Adipocyte (in vitro differentiated cells): ENCODE measurements around the gene MEIKIN.
"Not testable (repeated sequence)": the region's sequence is repeated elsewhere in the genome, so short reads cannot be mapped to it uniquely, and the experiment has no call there.

ENCODE experiments used
- DNase-seq: peaks from one replicate; pipeline ENCODE4 v3.0.0-alpha.2; 2015; ENCODE audit warnings: low read depth
- H3K27me3 ChIP-seq: replicated peaks from 2 replicates; pipeline ENCODE4 v1.7.0; 2013; ENCODE audit warnings: mild to moderate bottlenecking, low read length, moderate library complexity; ENCODE audit not compliant: control insufficient read depth, insufficient read depth
- H3K36me3 ChIP-seq: 2 replicates; pipeline ENCODE4 v1.7.0; 2013; ENCODE audit warnings: low read length, mild to moderate bottlenecking, moderate library complexity; ENCODE audit not compliant: control insufficient read depth, insufficient read depth, severe bottlenecking
- H3K4me1 ChIP-seq: 2 replicates; pipeline ENCODE4 v1.7.0; 2013; ENCODE audit warnings: mild to moderate bottlenecking, low read length, moderate library complexity; ENCODE audit not compliant: control insufficient read depth, insufficient read depth
- H3K4me3 ChIP-seq: 2 replicates; pipeline ENCODE4 v1.7.0; 2013; ENCODE audit warnings: mild to moderate bottlenecking, low read length, moderate library complexity
- H3K9ac ChIP-seq: 2 replicates; pipeline ENCODE4 v1.7.0; 2013; ENCODE audit warnings: mild to moderate bottlenecking, low read length, moderate library complexity
- H3K9me3 ChIP-seq: 2 replicates; pipeline ENCODE4 v1.7.0; 2013; ENCODE audit warnings: mild to moderate bottlenecking, low read length, moderate library complexity; ENCODE audit not compliant: control insufficient read depth

The MEIKIN gene

DNA sequence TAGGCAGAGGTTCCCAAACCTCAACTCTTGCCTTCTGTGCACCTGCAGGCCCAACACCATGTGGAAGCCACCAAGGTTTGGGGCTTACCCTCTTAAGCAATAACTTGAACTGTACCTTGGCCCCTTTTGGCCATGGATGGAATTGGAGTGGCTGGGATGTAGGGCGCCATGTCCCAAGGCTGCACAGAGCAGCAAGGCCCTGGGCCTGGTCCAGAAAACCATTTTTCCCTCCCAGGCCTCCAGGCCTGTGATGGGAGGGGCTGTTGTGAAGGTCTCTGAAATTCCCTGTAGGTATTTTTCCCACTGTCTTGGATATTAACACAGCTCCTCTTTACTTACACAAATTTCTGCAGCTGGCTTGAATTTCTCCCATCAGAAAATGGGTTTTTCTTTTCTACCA lies 102.5 kb downstream of the MEIKIN start:
- H3K4me1 ChIP-seq, H3K4me3 ChIP-seq, H3K9ac ChIP-seq, DNase-seq, H3K36me3 ChIP-seq, H3K27me3 ChIP-seq: not testable (repeated sequence)
- peaks cover 46% of the 10 kb centered on the region for H3K9me3 ChIP-seq

DNA sequence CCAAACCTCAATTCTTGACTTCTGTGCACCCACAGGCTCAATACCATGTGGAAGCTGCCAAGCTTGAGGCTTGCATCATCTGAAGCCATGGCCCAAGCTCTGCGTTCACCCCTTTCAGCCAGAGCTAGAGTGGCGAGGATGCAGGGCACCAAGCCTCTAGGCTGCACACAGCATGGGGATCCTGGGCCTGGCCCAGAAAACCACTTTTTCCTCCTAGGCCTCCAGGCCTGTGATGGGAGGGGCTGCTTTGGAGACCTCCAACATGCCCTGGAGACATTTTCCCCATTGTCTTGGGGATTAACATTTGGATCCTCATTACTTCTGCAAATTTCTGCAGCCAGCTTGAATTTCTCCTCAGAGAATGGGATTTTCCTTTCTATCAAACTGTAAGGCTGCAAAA lies 112.8 kb downstream of the MEIKIN start:
- not testable (repeated sequence) for H3K27me3 ChIP-seq, DNase-seq, H3K4me3 ChIP-seq, H3K9ac ChIP-seq, H3K36me3 ChIP-seq, H3K4me1 ChIP-seq, H3K9me3 ChIP-seq

DNA sequence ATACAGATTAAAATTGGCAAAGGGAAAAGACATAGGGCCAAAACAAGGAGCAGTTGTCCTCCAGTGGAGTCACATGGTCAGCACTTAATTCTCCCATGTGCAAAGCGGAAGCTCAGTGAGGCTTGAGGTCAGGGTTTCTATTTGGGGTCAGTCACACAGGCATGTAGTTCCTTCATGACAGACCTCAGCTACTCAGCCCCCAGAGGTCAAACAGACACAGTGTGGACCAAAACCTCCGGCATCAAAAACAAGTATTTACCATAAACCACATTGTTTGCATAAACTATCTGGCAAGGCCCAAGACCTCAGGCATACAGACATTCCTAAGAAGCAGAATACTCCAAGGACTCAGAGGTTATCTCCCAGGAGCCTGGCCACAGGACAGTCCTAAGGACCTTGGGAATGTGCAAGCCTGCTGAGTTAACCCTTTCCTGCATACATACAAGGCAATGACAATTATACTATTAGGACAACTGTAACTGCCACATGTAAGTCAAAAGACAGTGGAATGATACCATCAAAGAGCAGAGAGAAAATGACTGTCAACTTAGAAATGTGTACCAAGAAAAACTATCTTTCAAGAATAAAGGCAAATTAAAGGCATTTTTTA lies 120.0 kb downstream of the MEIKIN start:
- no peaks in the 10 kb centered on the region for H3K27me3 ChIP-seq
- no peak overlapping the region for H3K9ac ChIP-seq
- no peak overlapping the region for H3K4me3 ChIP-seq
- H3K9me3 ChIP-seq = peaks cover 14% of the 10 kb centered on the region
- no peaks in the 10 kb centered on the region for H3K4me1 ChIP-seq
- no peak for DNase-seq
- no peaks in the 10 kb centered on the region for H3K36me3 ChIP-seq

DNA sequence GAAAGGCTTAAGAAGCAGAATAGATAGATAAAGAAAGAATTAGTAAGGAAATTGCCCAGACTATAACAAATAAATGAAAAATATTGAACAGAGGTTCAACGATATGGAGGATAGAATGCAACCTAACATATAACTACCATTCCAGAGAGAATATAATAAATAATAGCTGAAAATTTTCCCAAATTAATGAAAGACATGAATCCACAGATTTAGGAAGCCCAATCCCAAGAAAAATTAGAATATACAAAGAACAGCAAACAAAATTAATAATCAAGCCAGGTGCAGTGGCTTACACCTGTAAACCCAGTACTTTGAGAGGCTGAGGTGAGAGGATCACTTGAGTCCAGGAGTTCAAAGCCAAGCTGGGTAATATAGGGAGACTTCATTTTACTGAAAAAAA lies 120.8 kb downstream of the MEIKIN start:
- Histone ChIP-seq H3K27me3 (no peaks in the 10 kb centered on the region), H3K9ac (no peak overlapping the region), H3K9me3 (peaks cover 14% of the 10 kb centered on the region), H3K4me1 (no peaks in the 10 kb centered on the region), H3K36me3 (no peaks in the 10 kb centered on the region), H3K4me3 (no peak overlapping the region)
- DNase-seq = no peak

DNA sequence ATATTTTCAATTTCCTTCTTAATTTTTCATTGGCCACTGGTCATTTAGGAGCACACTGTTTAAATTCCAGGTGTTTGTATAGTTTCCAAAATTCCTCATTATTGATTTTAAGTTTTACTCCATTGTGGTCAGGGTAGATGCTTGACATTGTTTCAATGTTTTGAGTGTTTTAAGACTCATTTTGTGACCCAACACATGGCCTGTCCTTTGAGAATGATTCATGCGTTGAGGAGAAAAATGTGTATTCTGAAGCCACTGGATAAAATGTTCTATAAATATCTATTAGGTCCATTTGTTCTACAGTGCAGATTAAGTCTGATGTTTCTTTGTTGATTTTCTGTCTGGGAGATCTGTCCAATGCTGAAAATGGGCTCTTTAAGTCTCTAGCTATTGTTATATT lies 124.2 kb downstream of the MEIKIN start:
- peaks cover 9% of the 10 kb centered on the region for H3K9me3 ChIP-seq
- no peak overlapping the region for H3K9ac ChIP-seq
- peak; percentile 43 for DNase-seq
- H3K4me1 ChIP-seq = no peaks in the 10 kb centered on the region
- no peaks in the 10 kb centered on the region for H3K36me3 ChIP-seq
- no peak overlapping the region for H3K4me3 ChIP-seq
- no peaks in the 10 kb centered on the region for H3K27me3 ChIP-seq

DNA sequence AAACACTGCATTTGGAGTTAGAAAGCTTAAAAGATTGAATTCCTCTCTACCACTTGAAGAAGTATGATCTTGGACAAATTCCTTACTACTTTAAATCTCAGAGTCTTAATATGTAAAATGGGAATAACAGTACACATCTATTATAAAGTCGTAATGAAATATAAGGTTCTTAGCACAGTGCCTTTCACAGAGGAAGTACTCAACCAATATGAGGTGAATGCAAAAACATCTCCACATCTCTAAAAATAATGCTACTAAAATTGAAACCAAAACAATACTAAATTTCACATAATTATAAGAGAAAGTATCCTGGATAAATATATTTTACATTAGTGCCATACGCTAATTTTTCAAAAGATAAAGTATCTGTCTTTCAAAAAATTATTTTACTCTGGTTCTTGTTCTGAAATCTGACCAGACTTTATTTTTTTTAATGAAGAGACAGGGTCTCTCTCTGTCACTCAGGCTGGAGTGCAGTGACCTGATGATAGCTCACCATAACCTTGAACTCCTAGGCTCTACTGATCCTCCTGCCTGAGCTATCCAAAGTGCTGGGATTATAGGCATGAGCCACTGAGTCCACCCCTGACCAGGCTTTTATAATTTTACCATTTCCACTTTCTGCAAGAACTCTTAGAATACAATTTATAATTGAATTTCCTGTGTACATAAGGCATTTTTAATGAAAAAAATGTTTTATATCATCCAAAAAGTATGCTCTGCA lies 127.3 kb downstream of the MEIKIN start:
- H3K4me3 ChIP-seq = no peak overlapping the region
- H3K4me1 ChIP-seq = no peaks in the 10 kb centered on the region
- H3K27me3 ChIP-seq = no peaks in the 10 kb centered on the region
- no peak overlapping the region for H3K9ac ChIP-seq
- no peaks in the 10 kb centered on the region for H3K36me3 ChIP-seq
- DNase-seq = no peak
- H3K9me3 ChIP-seq = no peaks in the 10 kb centered on the region

DNA sequence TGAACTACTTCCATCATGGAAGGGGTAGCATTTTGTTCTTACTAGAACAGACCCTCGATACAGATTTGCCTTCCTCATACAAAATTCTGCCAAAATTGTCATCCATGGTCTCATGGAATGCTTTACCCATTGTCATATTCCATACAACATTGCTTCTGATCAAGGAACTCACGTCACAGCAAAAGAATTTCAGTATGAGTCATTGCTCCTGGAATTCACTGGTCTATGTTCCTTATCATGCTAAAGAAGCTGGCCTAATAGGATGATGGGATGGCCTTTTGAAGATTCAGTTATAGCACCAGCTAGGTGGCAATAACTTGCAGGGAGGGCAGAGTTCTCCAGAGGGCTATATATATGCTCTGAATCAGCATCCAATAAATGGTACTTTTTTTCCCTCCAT lies 130.5 kb downstream of the MEIKIN start:
- DNase-seq = peak; percentile 40
- peaks cover 4% of the 10 kb centered on the region for H3K4me1 ChIP-seq
- H3K9ac ChIP-seq = no peak overlapping the region
- no peak overlapping the region for H3K4me3 ChIP-seq
- H3K27me3 ChIP-seq = no peaks in the 10 kb centered on the region
- no peaks in the 10 kb centered on the region for H3K36me3 ChIP-seq
- no peaks in the 10 kb centered on the region for H3K9me3 ChIP-seq

DNA sequence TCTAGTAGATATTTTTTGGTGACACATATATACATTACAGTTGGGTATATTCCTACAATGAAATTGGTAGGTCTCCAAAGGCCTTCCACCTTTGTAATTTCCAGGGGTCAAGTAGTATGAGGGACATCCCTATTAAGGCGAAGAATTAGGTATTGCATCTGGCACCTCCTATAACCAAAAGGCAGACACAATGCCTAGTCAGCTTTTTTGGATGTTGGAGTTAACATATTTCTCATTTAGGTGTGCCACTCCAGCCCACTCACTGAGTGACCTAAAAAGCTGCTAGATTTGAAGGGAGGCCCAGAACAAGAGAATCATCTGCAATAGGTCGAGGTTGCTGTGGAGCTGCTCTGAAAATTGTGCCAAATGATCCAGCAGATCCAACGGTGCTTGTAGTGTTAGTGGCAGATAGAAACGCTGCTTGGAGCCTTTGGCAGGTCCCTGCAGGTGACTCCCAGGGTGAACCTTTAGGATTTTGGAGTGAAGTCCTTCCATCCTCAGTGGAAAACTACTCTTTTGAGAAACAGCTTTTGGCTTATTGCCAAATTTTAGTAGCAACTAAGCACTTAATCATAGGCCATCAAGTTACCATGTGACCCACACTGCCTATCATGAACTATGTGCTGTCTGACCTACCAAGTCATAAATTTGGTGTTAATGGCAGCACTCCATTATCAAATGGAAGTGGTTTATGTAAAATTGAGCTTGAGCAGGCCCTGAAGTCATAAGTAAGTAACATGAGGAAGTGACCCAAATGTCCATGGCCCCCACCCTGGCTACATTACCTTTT lies 132.9 kb downstream of the MEIKIN start:
- H3K9ac ChIP-seq = no peak overlapping the region
- no peak for DNase-seq

DNA sequence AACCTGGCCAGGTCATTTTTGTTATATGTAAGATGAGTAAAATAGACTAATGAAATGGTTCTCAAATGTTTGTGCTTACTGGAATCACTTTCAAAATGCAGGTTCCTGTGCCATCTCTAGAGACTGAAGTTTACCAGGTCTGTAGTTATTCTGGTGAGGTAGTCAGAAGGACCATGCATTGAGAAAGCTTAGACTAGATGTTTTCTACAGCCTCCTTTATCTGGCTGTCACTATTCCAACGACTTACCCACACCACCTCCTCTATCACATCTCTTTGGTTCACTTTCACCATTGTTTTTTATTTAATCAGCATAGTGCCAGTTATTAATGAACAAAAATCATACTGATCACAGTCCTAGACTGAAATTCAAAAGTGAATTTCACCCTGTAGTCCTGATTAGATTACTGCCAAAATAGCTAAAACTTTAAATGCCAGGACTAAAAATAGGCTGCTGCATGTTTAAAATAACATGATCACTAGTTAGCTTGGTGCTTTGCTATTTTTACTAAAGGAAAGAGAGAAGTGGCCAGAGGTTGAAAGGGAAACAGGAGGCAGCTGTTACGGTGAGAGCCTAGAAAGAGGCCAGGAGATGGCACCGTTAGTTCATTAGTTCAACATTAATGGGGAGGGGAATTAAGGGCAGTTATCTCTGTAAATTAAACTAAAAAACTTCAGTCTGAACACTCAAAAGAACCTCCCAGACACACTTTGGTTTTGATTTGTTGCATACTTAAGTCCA lies 134.8 kb downstream of the MEIKIN start:
- peak; percentile 48 for DNase-seq

More for the DNA sequence above, 132.9 kb downstream of the MEIKIN start:
- Histone ChIP-seq H3K27me3 (no peaks in the 10 kb centered on the region), H3K36me3 (no peaks in the 10 kb centered on the region), H3K4me1 (peaks cover 4% of the 10 kb centered on the region), H3K9me3 (no peaks in the 10 kb centered on the region), H3K4me3 (no peak overlapping the region)

DNA sequence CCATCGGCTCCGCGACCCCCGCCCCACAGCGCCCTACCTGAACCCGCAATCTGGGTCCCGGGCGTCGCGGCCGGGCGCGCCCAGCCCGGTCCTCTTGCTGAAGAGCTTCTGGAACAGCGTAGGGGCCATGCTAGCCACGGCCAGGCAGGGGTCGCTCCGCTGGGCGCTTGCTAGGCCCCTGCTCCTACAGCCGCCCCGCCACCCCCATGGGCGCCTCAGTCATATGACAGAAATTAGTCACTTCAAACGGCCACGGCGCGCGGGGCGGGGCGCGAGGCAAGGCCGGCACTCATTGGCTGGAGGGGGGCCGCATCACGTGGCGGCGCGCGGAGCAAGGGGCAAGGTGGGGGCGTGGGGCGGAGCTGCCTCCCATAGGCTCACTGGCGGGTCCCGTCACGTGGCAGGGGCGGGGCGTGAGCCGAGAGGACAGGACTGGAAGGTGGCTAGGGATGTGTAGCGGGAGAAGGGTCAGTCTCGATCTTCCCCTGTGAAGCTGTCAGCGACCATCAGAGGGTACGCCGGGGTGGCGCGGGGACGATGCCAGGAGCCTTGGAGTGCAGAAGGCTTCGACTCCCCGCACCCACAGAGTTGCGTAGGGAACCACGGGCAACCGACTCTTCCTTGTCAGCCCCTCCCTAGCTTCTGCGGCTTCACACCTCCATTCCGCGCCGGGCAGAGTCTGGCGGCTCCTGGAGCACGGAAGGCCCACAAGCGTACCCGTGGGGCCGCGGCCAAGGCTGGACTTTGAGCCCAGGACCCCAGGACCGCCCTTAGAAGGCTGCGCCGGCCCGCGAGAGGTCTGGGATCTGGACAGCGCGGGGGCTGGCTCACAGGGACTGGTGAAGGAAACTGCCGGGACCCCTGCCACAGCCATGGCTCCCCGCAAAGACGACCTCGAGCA lies 148.4 kb downstream of the MEIKIN start, which contains the start of gene FNIP1:
Gene FNIP1 (minus strand): TSS at position 225 of the 901 bp plus-strand sequence. CDS start 96 bp downstream, at position 129.
- peak; percentile 99 for DNase-seq
- no peaks in the 10 kb centered on the region for H3K27me3 ChIP-seq
- H3K4me3 ChIP-seq = peak within 1 kb of the TSS; percentile 90
- H3K9me3 ChIP-seq = no peaks in the 10 kb centered on the region
- H3K4me1 ChIP-seq = peaks cover 25% of the 10 kb centered on the region
- peak within 1 kb of the TSS; percentile 99 for H3K9ac ChIP-seq
- H3K36me3 ChIP-seq = peaks cover 5% of the 10 kb centered on the region

More for the DNA sequence above, 134.8 kb downstream of the MEIKIN start:
- Histone ChIP-seq H3K9me3 (no peaks in the 10 kb centered on the region), H3K9ac (no peak overlapping the region), H3K27me3 (no peaks in the 10 kb centered on the region), H3K36me3 (no peaks in the 10 kb centered on the region), H3K4me3 (no peak overlapping the region), H3K4me1 (peaks cover 4% of the 10 kb centered on the region)
